Measurements from ENCODE around the gene AGTRAP.
A peak's percentile ranks its signal among the peaks of the same experiment; 100 is the strongest.

Gene AGTRAP

GRCh38 chr1:11735854-11736745 is at the start of gene AGTRAP:
Gene AGTRAP (plus strand): TSS chr1:11736136. CDS start chr1:11736209, 73 bp downstream.
- peak; percentile 77 for DNase-seq (ENCODE audit: insufficient read length, low spot score)
- TF ChIP-seq, protein P1, sequence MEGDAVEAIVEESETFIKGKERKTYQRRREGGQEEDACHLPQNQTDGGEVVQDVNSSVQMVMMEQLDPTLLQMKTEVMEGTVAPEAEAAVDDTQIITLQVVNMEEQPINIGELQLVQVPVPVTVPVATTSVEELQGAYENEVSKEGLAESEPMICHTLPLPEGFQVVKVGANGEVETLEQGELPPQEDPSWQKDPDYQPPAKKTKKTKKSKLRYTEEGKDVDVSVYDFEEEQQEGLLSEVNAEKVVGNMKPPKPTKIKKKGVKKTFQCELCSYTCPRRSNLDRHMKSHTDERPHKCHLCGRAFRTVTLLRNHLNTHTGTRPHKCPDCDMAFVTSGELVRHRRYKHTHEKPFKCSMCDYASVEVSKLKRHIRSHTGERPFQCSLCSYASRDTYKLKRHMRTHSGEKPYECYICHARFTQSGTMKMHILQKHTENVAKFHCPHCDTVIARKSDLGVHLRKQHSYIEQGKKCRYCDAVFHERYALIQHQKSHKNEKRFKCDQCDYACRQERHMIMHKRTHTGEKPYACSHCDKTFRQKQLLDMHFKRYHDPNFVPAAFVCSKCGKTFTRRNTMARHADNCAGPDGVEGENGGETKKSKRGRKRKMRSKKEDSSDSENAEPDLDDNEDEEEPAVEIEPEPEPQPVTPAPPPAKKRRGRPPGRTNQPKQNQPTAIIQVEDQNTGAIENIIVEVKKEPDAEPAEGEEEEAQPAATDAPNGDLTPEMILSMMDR (IDR thresholded peaks at IDR 0.05; ENCODE audit: insufficient read depth, missing control alignments): no peak
- FAIRE-seq: no peak

DNA sequence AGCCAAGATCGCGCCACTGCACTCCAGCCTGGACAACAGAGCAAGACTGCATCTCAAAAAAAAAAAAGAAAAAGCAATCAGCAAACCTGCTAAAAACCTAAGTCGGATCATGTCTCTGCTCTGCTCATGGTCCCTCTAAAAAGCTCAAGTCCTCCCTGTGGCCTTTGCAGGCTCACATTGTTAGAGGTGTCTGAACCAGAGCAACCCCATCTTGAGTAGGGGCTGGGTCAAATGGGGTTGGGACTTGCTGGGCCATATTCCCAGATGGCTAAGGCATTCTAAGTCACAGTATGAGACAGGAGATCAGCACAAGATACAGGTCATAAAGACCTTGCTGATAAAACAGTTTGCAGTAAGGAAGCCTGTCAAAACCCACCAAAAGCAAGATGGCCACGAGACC is 47.4 kb upstream of the AGTRAP start:
- FAIRE-seq: no peak
- TF ChIP-seq, protein P1 (IDR thresholded peaks at IDR 0.05; ENCODE audit: insufficient read depth, missing control alignments): no peak
- DNase-seq (ENCODE audit: insufficient read length, low spot score): no peak

DNA sequence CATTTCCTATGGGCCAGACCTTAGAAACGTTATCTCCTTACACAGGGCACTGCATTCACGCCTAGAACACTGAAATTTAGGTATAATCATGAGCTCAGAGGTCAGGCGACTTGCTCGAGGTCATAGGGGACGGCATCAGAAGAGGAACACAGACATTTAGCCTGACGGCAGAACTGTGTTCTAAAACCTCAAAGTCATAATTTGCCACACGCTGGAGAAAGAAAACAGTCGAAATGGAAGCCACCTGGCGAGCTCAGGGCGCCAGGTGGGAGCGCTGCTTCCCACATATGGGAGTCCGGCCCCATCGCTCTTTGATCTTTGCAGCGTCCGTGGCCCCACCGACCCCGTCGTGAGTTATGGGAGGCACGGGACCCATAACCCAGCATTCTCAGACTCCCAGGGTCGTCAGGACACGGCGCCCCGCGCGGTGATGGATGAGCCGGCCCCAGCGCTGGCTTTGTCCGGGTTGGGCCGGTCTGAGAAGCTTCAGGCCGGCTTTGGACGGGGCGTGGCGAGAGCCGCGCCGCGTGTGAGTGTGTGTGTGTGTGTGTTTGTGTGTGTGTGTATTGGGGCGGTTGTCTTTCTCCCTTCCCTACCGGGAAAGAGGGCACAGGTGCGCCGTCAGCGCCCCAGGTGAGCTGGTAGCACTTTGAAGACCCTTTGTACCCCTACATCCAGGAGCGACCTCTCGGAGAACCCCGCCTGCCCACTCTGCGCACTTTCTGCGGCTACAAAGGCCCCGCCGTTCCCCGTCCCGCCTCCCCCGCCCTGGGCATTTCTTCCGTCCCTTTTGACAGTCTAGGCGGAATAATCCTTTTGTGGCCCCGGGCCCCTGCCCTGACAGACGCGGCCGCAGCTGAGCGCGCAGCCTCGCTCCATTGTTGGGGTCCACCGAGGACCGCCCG is 45.3 kb upstream of the AGTRAP start:
- DNase-seq (ENCODE audit: insufficient read length, low spot score) (no peak), FAIRE-seq (no peak)
- TF ChIP-seq, protein P1 (IDR thresholded peaks at IDR 0.05; ENCODE audit: insufficient read depth, missing control alignments): no peak

DNA sequence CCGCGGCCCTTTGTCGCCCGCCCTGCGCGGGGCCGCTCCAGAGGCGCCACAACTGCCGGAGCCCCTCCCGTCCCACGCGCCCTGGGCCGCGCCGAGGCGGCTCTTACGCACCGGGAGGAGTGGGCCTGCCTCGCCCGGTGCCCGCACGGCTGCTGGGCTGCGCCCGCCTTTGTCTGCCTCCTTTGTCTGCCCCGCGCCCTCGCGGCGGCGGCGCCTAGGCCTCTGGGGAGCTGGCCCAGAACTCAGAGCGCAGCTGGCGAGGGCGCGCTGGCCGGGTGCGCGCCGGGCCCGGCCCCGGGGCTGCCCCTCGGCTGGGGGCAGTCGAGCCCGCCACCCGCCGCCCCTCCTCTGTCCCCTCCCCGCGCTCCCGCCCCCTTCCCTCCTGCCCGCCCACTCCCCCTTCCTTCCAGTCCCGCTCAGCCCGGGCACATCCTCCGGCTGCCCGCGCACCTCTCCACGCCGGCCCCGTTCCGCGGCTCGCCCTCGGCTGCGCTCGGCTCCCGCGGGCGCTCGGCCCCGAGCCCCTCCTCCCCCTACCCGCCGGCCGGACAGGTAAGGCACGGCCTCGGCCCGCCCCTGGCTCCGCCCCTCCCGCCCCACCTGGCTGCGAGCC is 44.5 kb upstream of the AGTRAP start, which contains the start of gene DRAXIN:
Gene DRAXIN, plus strand, starts transcription at position 409 of the 613 bp plus-strand sequence. CDS start 14,549 bp downstream, outside the sequence.
- FAIRE-seq (no peak), DNase-seq (ENCODE audit: insufficient read length, low spot score) (no peak)
- TF ChIP-seq, protein P1 (IDR thresholded peaks at IDR 0.05; ENCODE audit: insufficient read depth, missing control alignments): no peak

DNA sequence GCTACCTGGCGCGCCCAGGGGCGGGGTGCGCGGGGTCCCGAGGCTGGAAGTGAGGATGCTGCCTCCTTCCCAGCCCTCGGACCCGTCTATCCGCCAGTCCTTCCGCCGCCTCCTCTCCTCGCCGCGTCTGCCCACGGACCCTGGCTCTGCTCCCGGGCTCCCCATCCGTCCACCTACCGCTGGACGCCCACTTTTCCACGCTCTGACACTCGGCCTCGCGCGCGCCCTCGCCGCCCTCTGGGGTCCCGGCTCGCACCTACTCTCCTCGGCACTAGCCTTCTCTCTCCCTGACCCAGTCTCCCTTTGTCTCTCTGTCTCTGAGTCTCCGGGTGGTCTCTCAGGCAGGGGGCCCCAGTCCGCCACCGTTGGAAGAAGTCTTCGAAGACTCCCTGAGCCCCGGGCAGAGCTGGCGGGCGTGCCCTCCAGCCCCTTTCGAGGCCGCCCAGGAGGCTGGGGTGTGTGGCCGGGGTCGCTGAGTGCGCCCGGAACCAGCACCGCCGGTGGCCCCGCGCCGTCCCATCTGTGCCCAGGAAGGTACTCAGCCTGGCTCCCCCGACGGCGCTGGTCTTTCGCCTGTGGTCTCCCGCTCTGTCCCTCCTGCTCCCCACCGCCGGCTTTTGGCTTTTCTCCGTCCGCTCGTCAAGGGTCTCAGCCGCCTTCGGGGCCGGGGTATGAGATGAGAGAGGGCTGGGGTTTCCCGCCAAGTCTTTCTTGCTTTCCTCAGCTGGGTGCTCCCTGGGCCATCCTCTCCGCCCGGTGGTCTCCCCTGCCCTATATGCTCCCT is 43.8 kb upstream of the AGTRAP start:
- FAIRE-seq: no peak
- TF ChIP-seq, protein P1 (IDR thresholded peaks at IDR 0.05; ENCODE audit: insufficient read depth, missing control alignments): no peak

DNA sequence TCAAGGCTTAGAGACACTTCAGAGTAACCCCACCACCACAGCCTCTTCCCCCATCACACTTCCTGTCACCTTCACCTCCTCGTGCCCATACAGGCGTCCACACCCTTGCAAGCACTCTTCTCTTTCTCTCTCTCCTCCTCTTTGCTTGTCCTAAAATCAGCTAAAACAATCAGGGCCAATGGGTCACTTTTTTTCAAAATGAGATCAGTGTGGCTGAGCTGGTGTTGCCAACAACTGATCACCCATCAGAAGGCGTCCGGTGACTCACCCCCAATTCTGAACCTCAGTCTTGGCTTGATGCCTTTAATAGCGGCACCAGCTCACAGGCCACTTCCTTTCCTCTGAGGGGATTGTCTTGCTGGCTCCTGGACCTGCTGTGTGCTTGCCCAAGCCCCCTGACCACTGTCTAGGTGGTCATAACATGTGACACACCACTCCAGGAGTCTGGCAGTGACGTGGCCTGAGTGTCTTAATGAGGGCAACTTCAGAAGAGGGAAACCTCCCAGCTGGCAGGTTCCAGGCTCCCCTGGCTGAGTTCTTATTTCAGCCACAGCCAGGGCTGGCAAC is 42.8 kb upstream of the AGTRAP start:
- FAIRE-seq (no peak), DNase-seq (ENCODE audit: insufficient read length, low spot score) (no peak)
- TF ChIP-seq, protein P1 (IDR thresholded peaks at IDR 0.05; ENCODE audit: insufficient read depth, missing control alignments): no peak

More for the DNA sequence above, 43.8 kb upstream of the AGTRAP start:
- no peak for DNase-seq (ENCODE audit: insufficient read length, low spot score)
